ENCODE data around the gene EXOSC10.

DNA sequence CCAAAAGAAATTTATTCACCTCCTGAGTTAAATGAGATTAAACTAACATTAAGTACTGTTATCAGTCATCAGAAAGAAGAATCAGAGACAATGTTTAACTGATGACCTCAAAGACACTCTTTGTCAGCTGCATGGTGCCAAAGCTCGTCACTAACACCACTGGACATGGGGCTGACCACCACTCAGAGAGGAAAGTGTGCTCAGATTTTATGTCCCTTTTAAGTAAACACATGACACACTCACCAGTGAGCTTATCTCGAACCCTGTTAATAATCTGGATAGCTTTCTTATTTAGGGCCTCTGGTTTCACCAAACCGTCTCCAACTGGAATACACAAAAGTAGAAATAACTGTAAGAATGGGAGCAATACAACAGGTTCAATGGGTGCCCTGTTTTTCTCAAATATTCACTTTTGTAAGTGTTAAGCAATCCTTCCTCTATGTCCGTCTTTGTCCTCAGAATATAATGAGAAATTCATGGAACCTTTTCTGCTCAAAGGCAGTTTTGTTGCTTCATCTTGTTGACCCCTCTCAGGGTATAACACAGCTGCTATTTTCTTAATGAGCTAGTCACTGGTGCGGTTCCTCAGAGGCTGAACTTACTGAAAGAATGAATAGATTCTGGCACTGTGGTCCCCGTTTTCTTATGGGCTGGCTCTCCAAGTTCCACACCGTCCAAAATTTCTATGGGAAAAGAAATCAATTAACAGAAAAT, 9.5 kb upstream of the EXOSC10 start:
- TF ChIP-seq, protein P1, sequence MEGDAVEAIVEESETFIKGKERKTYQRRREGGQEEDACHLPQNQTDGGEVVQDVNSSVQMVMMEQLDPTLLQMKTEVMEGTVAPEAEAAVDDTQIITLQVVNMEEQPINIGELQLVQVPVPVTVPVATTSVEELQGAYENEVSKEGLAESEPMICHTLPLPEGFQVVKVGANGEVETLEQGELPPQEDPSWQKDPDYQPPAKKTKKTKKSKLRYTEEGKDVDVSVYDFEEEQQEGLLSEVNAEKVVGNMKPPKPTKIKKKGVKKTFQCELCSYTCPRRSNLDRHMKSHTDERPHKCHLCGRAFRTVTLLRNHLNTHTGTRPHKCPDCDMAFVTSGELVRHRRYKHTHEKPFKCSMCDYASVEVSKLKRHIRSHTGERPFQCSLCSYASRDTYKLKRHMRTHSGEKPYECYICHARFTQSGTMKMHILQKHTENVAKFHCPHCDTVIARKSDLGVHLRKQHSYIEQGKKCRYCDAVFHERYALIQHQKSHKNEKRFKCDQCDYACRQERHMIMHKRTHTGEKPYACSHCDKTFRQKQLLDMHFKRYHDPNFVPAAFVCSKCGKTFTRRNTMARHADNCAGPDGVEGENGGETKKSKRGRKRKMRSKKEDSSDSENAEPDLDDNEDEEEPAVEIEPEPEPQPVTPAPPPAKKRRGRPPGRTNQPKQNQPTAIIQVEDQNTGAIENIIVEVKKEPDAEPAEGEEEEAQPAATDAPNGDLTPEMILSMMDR (IDR thresholded peaks at IDR 0.05; ENCODE audit: extremely low read depth in 1 of 2, insufficient read depth in 1 of 2, low read depth in 1 of 2, low read length in 2 of 2), result no peak
- TF ChIP-seq POLR2A (IDR thresholded peaks at IDR 0.05; ENCODE audit: low read depth, low read length) (no peak), GATA2 (IDR thresholded peaks at IDR 0.05; ENCODE audit: insufficient read depth, insufficient read length, low read depth, low read length) (no peak), EZH2 (IDR thresholded peaks at IDR 0.05; ENCODE audit: borderline replicate concordance, low read depth, low read length, severe bottlenecking) (no peak), POLR2AphosphoS5 (IDR thresholded peaks at IDR 0.05; ENCODE audit: insufficient read depth, low read depth, low read length) (no peak)
